G401.6 (cell line): ENCODE measurements around the gene SERAC1.

Source experiments
- FAIRE-seq: peaks from 2 replicates; lab custom pipeline; 2012; peaks lifted over from hg19 to GRCh38; lab: Jason Lieb, UNC

SERAC1 gene

DNA sequence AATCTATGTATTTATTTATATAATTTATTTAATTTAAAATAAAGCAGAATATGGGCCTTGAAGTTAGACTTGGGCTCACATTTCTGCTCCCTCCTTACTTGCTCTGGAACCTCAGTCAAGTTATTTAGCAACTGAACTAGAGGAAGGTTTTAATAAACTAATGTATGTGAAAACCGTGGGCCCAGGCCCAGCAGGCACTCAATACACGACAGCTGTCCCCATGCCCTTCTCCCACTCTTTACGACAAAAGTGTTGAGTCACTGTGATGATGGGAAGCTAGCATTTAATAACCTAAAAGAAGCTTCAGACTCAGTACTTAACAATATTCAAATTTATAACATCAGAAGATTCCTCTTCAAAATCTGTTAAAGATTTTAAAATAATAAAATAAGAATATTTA lies 46.7 kb downstream of the SERAC1 start:
- FAIRE-seq: no peak

DNA sequence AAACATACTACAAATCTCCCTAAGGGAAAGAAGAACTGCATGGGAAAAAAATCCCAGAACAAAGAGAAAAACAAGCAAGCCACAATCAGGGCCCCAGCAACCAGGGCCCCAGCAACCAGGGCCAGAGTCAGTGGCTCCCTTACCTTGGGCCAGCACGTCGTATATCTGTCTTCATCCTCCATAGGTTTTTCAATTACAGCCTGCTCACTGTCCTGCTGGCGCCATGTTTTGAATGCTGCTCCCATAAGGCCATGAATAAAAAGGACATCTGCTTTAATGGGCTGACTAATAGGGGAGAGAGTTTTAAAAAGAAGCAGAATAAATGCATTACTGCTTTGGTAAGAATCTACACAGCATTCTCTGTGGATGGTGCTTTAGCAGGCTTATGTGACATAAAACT lies 49.2 kb downstream of the SERAC1 start:
- FAIRE-seq: no peak

GRCh38 chr6:158115508-158115907 lies 52.6 kb downstream of the SERAC1 start:
- FAIRE-seq: no peak

DNA sequence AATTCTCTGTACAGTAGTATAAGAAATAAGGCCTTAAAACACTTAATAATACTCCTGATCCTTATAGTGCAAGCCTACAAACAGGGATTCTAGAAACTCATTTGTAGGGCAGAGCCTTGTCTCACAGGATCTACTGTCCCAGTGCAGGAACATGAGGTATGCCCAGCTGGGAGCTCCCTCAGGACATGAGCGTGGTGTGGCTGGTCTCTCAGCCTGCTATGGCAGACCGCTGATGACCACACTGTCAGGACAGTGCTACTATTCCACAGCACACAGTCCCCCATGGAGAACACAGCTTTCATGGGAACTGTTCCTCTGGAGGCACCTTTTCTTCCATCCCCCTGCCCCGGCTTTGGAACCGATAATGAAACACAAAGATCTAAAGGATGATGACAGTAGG lies 53.0 kb downstream of the SERAC1 start:
- FAIRE-seq: no peak

DNA sequence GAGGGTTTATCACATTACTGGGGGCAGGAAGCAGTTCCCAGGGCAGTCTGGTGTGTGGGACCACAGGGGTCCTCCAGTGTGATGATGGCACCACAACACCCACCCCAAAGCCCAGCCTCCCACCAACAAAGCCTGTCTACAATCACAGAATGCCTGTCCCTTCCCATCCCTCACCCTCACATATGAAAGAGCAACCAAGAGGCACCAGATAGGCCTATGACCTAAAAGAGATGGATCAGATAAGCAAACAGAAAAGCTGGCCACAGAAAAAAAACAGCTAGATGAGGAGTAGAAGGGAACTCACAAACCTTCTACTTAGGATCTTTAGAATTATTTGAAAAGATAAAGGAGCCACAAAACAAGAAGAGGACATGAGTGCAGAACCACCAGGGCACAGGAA lies 54.3 kb downstream of the SERAC1 start:
- FAIRE-seq: no peak

DNA sequence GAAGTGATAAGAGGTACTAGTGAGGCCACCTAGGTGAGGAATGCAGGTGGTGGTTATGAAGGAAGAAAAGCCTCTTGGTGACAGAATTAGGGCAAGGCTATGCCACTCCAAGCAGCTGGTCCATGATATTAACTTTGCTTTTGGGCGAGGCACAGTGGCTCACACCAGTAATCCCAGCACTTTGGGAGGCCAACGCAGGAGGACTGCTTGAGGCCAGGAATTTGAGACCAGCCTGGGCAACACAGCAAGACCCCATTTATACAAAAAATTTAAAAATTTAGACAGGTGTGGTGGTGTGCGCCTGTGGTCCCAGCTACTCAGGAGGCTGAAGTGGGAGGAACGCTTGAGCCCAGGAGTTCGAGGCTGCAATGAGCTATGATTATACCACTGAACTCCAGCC lies 56.1 kb downstream of the SERAC1 start:
- FAIRE-seq: no peak

DNA sequence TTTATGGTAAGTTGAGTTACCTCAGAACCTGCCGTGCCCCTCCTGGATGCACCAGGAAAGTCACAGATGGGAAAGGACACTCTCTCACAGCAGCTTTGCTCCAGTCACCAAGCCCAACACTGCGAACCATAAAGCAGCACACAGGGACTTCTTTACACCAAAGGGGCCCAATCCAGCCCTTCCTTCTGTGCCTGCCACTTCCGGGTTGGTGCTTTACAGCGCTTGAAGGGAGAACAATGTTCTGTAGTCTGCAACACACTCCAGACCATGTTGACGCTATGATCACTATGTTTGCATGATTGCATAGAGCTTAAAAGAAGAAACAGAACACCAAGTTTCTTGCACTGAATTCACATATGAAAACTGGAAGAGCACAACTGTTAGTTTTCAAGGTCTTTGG lies 57.1 kb downstream of the SERAC1 start:
- FAIRE-seq: no peak

- FAIRE-seq: no peak
Observed at GRCh38 chr6:158109748-158110147, 58.3 kb downstream of the SERAC1 start.

DNA sequence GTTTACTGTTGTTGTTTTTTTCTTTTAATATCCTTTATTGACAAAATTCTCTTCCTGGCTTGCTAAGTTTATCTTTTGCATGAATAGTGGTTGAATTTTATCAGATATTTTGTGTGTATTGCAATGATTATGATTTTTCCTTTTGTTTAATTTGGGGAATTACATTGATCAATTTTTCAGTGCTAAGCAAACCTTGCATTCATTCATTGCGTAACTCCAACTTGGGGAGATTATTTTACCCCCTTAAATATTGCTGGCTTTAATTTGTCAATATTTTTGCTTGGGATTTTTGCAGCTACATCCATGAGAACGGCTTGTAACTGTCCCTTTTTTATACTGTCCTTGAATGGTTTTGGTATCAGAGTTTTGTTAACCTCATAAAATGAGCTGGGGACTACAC lies 63.4 kb downstream of the SERAC1 start:
- no peak for FAIRE-seq

- FAIRE-seq: no peak
Observed at GRCh38 chr6:158103228-158103627, 64.8 kb downstream of the SERAC1 start.

DNA sequence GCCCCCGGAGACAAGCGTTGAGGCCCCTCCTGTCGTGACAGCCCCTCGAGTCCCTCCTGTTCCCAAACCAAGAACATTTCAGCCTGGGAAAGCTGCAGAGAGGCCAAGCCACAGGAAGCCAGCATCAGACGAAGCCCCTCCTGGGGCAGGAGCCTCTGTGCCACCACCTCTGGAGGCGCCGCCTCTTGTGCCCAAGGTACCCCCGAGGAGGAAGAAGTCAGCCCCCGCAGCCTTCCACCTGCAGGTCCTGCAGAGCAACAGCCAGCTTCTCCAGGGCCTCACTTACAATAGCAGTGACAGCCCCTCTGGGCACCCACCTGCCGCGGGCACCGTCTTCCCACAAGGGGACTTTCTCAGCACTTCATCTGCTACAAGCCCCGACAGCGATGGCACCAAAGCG lies 72.4 kb downstream of the SERAC1 start:
- no peak for FAIRE-seq

- no peak for FAIRE-seq
Observed at GRCh38 chr6:158095031-158095430, 73.0 kb downstream of the SERAC1 start.

DNA sequence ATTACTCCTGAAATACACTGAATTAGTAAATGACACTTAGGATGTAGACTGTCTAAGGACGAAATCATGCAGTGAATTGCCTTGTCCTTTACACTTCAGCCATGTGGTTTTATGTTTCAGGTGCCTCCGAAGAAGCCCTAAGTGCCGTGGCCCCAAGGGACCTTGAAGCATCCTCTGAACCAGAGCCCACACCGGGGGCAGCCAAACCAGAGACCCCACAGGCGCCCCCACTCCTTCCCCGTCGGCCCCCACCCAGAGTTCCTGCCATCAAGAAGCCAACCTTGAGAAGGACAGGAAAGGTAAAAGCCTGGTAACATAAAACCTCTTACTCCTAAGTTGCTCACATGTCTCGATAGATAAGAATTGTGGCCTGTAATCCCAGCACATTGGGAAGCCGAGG lies 75.3 kb downstream of the SERAC1 start:
- FAIRE-seq: no peak

GRCh38 chr6:158087224-158087867 lies 80.7 kb downstream of the SERAC1 start:
- no peak for FAIRE-seq

- FAIRE-seq: no peak
Observed at GRCh38 chr6:158086504-158087223, 81.4 kb downstream of the SERAC1 start.

GRCh38 chr6:158086054-158086503 lies 82.0 kb downstream of the SERAC1 start:
- FAIRE-seq: no peak

GRCh38 chr6:158085261-158086053 lies 82.6 kb downstream of the SERAC1 start:
- no peak for FAIRE-seq

- no peak for FAIRE-seq
Observed at GRCh38 chr6:158083455-158084325, 84.4 kb downstream of the SERAC1 start.

- FAIRE-seq: no peak
Observed at GRCh38 chr6:158081657-158081935, 86.5 kb downstream of the SERAC1 start.

DNA sequence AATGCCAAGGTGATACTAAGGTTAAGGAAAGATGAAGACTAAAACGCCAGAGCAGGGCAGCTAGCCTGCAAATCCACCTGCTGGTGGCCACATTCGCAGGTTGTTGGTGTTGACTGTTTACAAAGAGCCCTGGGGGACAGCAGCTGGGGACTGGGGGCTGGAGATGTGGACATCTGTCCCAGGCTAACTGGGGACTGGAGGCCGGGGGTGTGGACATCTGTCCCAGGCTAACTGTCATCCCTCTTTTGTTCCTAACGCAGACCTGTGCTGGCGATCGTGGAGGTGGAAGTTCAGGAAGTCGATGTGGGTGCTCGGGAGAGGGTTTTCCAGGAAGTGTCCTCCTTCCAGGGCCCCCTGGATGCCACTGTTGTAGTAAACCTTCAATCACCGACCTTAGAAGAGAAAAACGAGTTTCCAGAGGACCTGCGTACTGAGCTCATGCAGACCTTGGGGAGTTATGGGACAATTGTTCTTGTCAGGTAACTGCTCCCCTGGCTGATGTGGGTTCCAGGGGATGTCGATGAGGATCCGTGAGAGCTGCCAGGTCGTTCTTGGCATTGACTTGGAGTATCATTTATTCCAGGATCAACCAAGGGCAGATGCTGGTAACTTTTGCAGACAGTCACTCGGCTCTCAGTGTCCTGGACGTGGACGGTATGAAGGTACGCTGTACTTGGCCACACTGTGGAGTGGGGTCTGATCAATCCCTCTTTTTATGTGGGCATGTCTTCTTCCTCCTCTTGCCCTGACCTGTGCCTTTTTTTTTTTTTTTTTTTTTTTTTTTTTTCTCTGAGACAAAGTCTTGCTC lies 87.0 kb downstream of the SERAC1 start:
- FAIRE-seq: no peak

DNA sequence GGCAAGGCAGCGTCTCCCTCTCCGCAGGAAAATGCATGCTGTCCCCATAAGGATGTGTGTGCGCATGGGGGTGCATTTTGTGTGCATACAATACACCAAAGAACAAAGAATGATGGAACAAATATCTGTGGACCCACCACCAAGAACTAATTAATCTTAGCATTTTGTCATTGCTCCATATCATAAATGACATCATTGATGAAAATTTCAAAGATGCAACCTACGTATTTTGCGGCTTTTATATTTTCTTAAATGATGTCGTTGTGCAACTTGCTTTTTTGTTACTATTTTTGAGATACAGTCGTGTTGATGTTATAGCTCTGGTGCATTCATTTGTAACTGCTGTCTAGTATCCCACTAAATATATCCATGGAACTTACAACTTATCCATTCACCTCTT lies 89.7 kb downstream of the SERAC1 start:
- no peak for FAIRE-seq

DNA sequence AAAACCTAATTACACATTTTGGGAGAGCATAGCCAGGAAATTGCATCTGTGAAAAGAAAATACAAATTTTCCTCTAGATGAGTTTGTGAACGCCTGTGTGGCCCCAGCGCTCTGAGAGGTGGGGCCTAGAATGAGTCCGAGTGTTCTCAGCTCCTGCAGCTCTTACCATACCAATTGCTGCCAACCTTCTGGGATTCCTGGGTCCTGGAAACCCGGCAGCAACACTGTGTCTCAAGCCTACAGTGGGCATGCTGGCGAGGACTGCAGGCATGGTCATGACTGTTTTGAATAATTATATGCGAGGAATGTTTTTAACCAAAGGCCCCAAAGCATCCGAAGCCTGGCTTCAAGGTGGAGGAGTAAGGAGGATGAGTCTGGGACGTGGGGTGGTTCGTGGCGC lies 90.4 kb downstream of the SERAC1 start:
- no peak for FAIRE-seq
